Tibial nerve (tissue), 3 donors: ENCODE results near the gene IFI27L1.

Source experiments
- CTCF ChIP-seq, 5 experiments: fragments of 200-600 bp in 3 of 5; fragments of 450-650 bp in 2 of 5; sonication (generic) in 3 of 5; IDR thresholded peaks; one replicate each; pipeline ENCODE4 v1.5.1; 2016 to 2019; ENCODE audit warnings: antibody characterized with exemption in 5 of 5, mild to moderate bottlenecking in 3 of 5, moderate library complexity in 2 of 5
- POLR2A ChIP-seq, 2 donors: fragments of 450-650 bp; IDR thresholded peaks; one replicate each; pipeline ENCODE4 v1.6.1; 2017; ENCODE audit warnings: antibody characterized with exemption in 2 of 2, mild to moderate bottlenecking in 2 of 2, moderate library complexity in 2 of 2

GRCh38 chr14:94099006-94099405, 17.9 kb downstream of the IFI27L1 start:
- TF ChIP-seq CTCF (IDR thresholded peaks at IDR 0.05) (no peak), POLR2A (IDR thresholded peaks at IDR 0.05) (no peak)
